HG03066 (cell line): ENCODE data around the gene NINL.
"Not testable (repeated sequence)": the region's sequence is repeated elsewhere in the genome, so short reads cannot be mapped to it uniquely, and the experiment has no call there.

ENCODE experiments used
- ATAC-seq: cut with Tn5 transposase; IDR thresholded peaks from one replicate; pipeline ENCODE4 v1.9.1; 2021; ENCODE audit warnings: low read depth; ENCODE audit not compliant: unreplicated experiment

Gene NINL

DNA sequence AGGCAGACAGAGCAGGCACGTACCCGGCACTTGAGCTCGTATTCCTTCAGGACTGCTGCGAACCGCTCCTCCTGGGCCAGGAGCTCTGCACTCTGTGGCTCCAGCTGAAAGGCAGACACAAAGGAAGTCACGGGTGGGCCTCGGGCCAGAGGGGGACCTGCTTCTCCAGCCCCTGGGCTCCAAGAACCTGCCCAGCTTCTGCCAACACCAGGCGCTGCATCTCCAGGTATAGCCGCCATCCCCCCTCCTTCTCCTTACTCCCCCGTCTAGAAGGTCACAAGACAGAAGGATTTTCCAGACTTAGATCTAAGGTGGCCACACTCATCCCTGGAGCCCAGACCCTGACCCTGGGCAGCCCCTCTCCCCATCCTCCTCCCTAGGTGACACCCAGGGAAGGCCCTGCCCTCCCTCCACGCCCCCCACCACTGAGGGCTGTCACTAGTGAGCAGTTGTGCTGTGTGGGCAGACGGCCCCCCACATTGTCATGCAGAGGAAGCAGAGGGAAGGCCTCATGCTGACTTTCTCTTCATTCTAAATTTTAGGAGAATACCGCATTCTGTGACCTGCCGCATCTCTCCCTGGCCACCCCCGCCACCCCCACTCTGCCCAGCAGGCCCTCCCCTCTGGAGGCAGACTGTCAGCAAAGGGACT lies 96.0 kb downstream of the NINL start:
- ATAC-seq: no peak

DNA sequence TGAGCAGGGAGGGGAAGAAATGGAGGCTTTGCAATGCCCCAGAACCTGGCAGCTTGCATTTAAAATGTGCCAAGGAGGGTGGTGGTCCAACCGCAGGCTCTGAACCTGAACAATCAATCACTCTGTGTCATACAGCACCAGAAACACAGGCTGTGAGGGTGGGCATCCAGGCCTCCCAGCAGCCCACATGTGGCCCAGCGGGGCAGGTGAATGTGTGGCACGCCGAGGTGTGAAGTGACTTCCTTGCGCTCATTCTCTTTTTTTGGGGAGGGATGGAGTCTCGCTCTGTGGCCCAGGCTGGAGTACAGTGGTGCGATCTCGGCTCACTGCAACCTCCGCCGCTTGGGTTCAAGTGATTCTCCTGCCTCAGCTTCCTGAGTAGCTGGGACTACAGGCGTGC lies 97.4 kb downstream of the NINL start:
- ATAC-seq: no peak

DNA sequence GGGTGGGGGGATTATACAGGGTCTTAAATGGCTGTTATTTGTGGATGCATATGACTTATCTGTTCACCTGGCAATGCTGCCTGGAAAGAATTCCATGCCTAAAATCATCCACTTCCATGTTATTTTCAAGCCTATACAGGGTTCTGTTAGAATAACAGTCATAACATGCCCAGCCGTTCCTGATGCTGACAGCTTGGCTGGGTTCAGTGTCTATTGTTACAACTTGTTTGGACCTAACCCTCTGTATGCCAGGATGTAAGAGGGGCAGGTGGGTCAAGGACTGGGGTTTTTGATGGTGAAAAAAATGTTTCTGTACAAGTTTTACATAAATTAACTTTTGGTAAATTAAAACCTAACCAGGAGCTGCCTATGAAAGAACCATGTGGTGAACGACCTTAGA lies 98.0 kb downstream of the NINL start:
- ATAC-seq: no peak

DNA sequence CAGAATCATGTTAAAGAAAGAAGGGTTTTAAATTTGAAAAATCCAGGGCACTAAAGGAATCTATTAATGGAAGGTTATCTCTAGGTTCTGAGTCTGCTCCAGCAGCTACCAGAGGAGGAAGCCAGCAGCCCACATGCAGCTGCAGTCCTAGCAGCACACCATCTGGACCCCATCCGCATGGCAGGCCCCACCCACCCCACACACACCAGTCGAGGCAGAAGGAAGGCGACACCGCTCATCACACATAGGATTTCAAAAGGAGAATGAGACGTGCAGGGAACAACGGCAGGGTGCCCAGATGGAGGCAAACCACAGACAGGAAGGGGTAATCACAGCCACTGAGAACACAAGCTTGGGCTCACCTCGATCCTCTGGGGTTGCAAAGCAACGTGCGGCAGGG lies 99.0 kb downstream of the NINL start:
- ATAC-seq: no peak

DNA sequence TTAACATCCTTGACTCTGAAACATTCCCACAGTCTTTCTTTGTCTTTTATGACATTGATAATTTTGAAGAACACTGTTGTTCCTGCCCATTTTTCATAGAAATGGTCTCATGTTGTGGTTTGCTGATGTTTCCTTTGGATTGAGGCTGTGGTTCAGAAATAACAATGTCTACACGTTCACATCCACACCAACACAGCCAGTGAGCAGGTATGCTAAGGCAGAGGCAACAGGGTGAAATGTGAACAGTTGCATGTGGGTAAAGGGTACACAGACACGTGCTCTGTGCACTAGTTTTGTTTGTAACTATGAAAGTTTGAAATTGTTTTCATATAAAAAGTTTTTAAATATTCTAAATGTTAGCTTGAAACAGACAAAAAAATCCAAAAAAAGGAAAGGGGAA lies 99.5 kb downstream of the NINL start:
- no peak for ATAC-seq

DNA sequence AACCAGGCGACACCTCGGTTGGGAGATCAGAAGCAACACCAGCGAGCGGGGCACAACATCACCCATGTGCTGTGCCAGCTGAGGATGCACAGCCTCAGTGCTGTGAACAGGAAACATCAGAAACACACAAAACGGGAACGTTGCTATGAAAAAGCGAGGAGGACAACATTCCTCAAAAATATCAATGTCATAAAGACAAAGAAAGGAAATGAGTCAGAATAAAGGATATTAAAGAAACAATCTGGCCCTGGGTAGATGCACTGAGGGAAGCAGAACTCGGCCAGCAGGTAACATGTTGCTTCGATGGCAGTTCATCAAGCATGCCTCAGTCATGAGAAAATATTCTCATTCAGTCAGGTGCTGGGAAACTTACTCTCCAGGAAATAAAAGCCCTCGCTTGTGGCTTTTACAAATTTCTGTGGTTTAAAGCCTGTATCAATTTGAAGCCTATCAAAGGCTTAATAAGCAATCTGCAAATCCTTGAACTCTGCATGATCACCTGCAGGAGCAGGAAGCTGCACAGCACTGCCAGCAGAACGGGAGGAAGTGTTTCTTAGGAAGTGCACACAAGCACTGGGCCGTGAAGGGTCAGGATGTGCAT lies 100.3 kb downstream of the NINL start:
- no peak for ATAC-seq

DNA sequence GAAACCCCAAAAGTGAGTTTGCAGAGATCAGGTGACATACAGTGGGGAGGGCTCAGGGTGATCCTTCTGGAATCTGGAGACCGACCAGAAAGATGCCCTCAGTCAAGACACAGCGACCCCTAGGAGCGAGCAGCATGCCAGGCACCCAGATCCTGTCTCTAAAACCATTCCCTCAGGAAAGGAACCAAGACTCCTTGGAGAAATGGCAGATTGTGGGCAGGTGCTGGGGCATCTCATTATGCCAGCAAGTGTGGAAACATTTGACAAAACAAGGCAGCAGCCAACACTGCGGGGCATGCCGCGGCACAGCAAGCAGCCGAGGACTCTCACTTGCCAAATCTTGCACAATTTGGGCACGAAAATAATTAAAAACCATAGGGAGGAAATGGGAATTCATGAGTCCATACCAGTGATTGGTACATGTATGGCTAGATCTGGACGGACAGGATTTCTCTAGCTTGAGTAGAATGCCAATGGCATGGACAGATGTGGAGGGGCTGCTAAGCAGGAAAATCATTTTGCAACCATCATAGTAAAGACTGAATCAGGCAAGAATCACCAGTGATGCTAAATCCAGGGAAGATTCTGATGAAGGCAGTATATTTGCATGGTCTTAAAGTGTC lies 101.0 kb downstream of the NINL start:
- no peak for ATAC-seq

DNA sequence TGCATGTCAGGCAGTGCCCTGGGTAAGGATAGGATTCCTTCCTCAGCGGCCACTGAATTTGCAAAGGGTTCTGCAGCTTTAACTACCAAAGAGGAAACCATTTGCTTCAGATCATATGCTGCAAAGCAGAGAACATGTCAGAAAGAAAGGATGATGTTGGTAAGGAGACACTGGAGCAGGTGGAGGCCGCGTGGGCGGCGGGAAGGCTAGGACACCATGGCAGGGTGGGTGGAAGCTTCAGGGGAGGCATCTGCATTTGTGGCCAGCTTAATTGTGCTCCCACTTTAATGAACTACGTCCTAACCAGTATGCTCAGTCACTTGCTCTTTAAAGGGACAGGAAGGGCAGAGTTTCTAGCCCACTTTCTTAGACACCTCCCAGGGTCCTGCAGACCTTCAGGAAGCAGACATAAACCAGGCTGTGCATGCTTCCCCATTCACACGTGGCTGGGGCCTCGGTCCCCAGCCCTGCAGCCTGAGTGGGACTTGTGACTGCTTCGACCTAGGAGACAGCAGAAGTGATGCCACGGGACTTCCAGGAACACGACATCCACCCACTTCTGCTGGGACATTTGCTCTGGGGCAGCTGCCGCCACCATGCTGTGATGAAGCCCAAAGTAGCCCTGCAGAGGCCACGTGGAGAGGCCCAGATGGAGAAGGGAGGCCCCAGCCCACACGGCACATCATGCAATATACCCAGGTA lies 101.7 kb downstream of the NINL start:
- ATAC-seq: no peak

GRCh38 chr20:25481918-25482253 lies 103.4 kb downstream of the NINL start:
- ATAC-seq: no peak

DNA sequence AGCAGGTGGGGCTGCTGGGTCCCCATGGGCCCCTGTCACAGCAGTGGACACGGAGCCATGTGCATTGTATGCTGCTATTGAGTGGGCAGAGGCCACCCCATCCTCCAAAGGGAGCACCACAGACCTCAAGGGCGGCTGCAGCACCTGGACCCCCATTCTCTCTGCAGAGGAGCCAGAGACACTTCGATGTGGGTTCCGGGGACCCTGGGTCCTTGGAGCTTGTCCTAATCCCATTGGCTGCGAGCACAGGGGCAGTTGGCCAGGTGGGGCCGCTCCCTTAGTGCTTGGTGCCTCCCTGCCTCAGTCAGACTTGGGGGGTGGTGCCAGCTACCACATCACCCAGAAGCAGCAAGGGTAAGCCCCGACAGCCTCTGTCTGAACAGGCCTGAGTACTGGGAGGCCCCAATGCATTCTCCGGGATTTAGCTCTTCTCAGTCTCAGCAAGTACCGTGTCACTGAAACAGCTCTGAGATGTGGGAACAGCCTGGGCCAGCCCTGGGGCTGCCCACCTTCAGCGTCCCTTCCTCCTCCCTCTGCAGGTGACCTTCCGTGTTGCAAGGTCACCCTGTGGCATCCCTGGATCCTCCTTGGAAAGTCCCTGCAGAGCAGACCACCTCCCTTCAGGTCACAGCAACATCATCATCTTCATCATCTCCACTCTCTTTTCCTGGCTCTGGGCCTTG lies 104.0 kb downstream of the NINL start:
- ATAC-seq: no peak

- ATAC-seq: no peak
Observed at GRCh38 chr20:25480797-25481196, 104.5 kb downstream of the NINL start.

GRCh38 chr20:25480156-25480555 lies 105.2 kb downstream of the NINL start:
- ATAC-seq: no peak

DNA sequence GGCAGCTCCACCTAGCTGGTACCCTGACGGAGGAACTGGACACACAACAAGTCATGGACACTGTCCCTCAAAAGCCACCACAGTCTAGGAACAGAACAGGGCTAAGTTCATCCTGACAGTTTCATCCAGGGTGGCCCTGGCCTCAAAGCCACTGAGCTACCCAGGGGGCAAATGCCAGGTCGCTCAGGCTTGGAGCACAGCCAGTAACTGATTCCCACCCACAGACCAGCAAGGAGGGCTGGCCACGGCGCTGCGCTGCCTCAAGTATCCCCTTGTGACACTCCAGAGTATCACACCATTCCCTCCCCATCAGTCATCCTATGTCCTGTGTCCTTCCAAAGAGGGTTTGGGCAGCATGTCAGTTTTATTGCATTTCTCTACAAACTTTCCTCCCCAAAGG lies 105.7 kb downstream of the NINL start:
- ATAC-seq: no peak

GRCh38 chr20:25478889-25479568 lies 106.3 kb downstream of the NINL start:
- ATAC-seq: no peak

GRCh38 chr20:25477014-25477882 lies 108.1 kb downstream of the NINL start:
- ATAC-seq: no peak

- ATAC-seq: no peak
Observed at GRCh38 chr20:25476106-25477013, 109.0 kb downstream of the NINL start.

DNA sequence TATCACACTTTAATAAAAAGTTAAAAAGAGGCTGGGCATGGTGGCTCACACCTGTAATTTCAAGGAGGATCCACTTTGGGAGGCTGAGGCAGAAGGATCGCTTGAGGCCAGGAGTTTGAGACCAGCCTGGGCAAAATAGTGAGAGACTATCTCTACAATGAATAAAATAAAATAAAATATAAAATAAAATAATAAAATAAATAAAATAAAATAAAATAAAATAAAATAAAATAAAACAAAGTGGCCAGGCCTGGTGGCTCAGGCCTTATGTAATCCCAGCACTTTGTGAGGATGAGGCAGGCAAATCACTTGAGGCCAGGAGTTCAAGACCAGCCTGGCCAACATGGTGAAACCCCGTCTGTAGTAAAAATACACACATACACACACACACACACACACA lies 112.0 kb downstream of the NINL start:
- ATAC-seq: not testable (repeated sequence)

DNA sequence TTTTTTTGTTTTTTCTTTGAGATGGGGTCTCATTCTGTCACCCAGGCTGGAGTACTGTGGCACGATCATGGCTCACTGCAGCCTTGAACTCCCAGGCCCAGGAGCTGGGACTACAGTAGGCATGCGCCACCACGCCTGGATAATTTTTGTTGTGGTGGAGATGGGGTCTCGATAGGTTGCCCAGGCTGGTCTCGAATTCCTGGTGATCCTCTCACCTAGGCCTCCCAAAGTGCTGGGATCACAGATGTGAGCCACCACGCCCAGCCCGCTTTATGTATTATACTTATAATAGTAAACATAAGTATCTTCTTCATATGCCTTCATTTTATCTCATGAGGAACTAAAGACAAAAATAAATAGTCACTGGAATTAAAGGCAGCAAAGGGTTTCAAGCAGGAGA lies 114.3 kb downstream of the NINL start:
- no peak for ATAC-seq

GRCh38 chr20:25470045-25470444 lies 115.3 kb downstream of the NINL start:
- no peak for ATAC-seq
